Epithelial cell of esophagus (primary cell): ENCODE measurements around the gene TBC1D20.
"Not testable (repeated sequence)": the region's sequence is repeated elsewhere in the genome, so short reads cannot be mapped to it uniquely, and the experiment has no call there.

Experiments
- DNase-seq: peaks from one replicate; pipeline ENCODE4 v3.0.0; 2010; ENCODE audit warnings: low read depth
- H3K4me3 ChIP-seq: 2 replicates; pipeline ENCODE4 v1.5.1; 2011; ENCODE audit warnings: mild to moderate bottlenecking, low read length, control low read depth
- CTCF ChIP-seq: IDR thresholded peaks from 2 replicates; pipeline ENCODE4 v1.5.1; 2011; ENCODE audit warnings: low read depth, mild to moderate bottlenecking, low read length, control low read depth, inconsistent platforms; ENCODE audit not compliant: insufficient read depth; ENCODE audit errors: missing control alignments

Gene TBC1D20

GRCh38 chr20:396619-397431 is 65.5 kb downstream of the TBC1D20 start:
- no peak for TF ChIP-seq CTCF
- DNase-seq: no peak
- H3K4me3 ChIP-seq: no peak overlapping the region

GRCh38 chr20:396252-396618 is 66.1 kb downstream of the TBC1D20 start:
- TF ChIP-seq CTCF: no peak
- H3K4me3 ChIP-seq: no peak overlapping the region
- no peak for DNase-seq

- DNase-seq, H3K4me3 ChIP-seq: not testable (repeated sequence)
Observed at GRCh38 chr20:393296-393695, 69.0 kb downstream of the TBC1D20 start.

- TF ChIP-seq CTCF: no peak
- H3K4me3 ChIP-seq: no peak overlapping the region
- DNase-seq: no peak
Observed at GRCh38 chr20:391041-391711, 71.2 kb downstream of the TBC1D20 start.

- DNase-seq: no peak
Observed at GRCh38 chr20:389220-389619, 73.1 kb downstream of the TBC1D20 start.

GRCh38 chr20:388034-388994 is 74.0 kb downstream of the TBC1D20 start:
- TF ChIP-seq CTCF: no peak
- no peak overlapping the region for H3K4me3 ChIP-seq

More at GRCh38 chr20:389220-389619, 73.1 kb downstream of the TBC1D20 start:
- TF ChIP-seq CTCF: no peak
- H3K4me3 ChIP-seq: no peak overlapping the region

GRCh38 chr20:387520-387919 is 74.8 kb downstream of the TBC1D20 start:
- H3K4me3 ChIP-seq: no peak overlapping the region
- TF ChIP-seq CTCF: no peak
- no peak for DNase-seq

More at GRCh38 chr20:388034-388994, 74.0 kb downstream of the TBC1D20 start:
- no peak for DNase-seq

GRCh38 chr20:386634-387033 is 75.7 kb downstream of the TBC1D20 start:
- H3K4me3 ChIP-seq, DNase-seq: not testable (repeated sequence)
